SK-N-SH treated with all-trans-retinoic acid at 6 μM for 48 hours (cell line): ENCODE results near the gene ZNF518A.

Experiments
- BACH2 ChIP-seq: fragments of 250-450 bp; sonication (Bioruptor Pico); IDR thresholded peaks from 2 replicates; pipeline ENCODE4 v1.9.0; 2021; ENCODE audit warnings: mild to moderate bottlenecking, borderline replicate concordance
- CSDC2 ChIP-seq: fragments of 250-450 bp; sonication (Bioruptor Pico); IDR thresholded peaks from 2 replicates; pipeline ENCODE4 v1.5.0; 2020; ENCODE audit warnings: mild to moderate bottlenecking, moderate library complexity
- ESRRG ChIP-seq: fragments of 250-450 bp; sonication (Bioruptor Pico); IDR thresholded peaks from 2 replicates; pipeline ENCODE4 v1.6.1; 2021; ENCODE audit warnings: mild to moderate bottlenecking
- RARB ChIP-seq: fragments of 250-450 bp; sonication (Bioruptor Pico); IDR thresholded peaks from 2 replicates; pipeline ENCODE4 v1.8.0; 2021; ENCODE audit warnings: mild to moderate bottlenecking, moderate library complexity
- ZFP3 ChIP-seq: fragments of 250-450 bp; sonication (Bioruptor Pico); IDR thresholded peaks from 2 replicates; pipeline ENCODE4 v1.5.0; 2020; ENCODE audit warnings: mild to moderate bottlenecking, moderate library complexity
- TF ChIP-seq, protein P1 (sequence below): fragments of 250-450 bp; sonication (Bioruptor Pico); IDR thresholded peaks from 2 replicates; pipeline ENCODE4 v1.8.0; 2020; ENCODE audit warnings: mild to moderate bottlenecking, moderate library complexity, borderline replicate concordance

DNA sequence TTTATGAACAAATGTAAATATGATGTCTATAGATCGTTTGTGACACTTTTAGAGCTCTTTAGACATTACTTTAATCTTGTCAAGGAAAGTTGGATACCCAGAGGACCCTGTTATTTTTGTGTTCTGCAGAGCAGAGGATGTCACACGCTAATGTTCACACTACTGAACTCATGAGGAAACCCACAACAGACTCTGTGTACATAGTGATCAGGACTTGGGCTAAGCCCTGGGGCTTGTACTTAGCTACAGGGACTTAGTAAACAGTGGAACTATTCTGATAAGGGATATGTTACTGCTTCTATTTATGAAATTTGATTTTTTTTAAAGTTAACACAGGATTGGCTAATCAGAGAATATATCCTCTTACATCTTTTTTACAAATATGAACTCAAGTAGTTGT lies 36.1 kb upstream of the ZNF518A start:
- TF ChIP-seq BACH2 (CRISPR knock-in tag) (no peak), ZFP3 (no peak), ESRRG (CRISPR knock-in tag) (no peak), CSDC2 (no peak), RARB (CRISPR knock-in tag) (no peak)
- TF ChIP-seq, protein P1, sequence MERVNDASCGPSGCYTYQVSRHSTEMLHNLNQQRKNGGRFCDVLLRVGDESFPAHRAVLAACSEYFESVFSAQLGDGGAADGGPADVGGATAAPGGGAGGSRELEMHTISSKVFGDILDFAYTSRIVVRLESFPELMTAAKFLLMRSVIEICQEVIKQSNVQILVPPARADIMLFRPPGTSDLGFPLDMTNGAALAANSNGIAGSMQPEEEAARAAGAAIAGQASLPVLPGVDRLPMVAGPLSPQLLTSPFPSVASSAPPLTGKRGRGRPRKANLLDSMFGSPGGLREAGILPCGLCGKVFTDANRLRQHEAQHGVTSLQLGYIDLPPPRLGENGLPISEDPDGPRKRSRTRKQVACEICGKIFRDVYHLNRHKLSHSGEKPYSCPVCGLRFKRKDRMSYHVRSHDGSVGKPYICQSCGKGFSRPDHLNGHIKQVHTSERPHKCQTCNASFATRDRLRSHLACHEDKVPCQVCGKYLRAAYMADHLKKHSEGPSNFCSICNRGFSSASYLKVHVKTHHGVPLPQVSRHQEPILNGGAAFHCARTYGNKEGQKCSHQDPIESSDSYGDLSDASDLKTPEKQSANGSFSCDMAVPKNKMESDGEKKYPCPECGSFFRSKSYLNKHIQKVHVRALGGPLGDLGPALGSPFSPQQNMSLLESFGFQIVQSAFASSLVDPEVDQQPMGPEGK (CRISPR knock-in tag), result no peak
